ENCODE measurements around the gene PLA2G1B. TPM values are rescaled to one million over a fixed set of nuclear protein-coding genes. Genes with fewer than 3 reads are reported as not detected.

The PLA2G1B gene
- total RNA-seq, 4 donors from 2014 or later = not detected

GRCh38 chr12:120276734-120277133 lies 50.8 kb downstream of the PLA2G1B start:
- Histone ChIP-seq H3K27ac (no peak overlapping the region), H3K36me3 (no peaks in the 10 kb centered on the region), H3K4me3 (replicated peaks in 1 of 3) (no peak overlapping the region), H3K27me3 (no peaks in the 10 kb centered on the region), H3K4me1 (peaks cover 0 to 5% of the 10 kb centered on the region in 2 donors), H3K9me3 (no peaks in the 10 kb centered on the region)
- TF ChIP-seq, protein P1, sequence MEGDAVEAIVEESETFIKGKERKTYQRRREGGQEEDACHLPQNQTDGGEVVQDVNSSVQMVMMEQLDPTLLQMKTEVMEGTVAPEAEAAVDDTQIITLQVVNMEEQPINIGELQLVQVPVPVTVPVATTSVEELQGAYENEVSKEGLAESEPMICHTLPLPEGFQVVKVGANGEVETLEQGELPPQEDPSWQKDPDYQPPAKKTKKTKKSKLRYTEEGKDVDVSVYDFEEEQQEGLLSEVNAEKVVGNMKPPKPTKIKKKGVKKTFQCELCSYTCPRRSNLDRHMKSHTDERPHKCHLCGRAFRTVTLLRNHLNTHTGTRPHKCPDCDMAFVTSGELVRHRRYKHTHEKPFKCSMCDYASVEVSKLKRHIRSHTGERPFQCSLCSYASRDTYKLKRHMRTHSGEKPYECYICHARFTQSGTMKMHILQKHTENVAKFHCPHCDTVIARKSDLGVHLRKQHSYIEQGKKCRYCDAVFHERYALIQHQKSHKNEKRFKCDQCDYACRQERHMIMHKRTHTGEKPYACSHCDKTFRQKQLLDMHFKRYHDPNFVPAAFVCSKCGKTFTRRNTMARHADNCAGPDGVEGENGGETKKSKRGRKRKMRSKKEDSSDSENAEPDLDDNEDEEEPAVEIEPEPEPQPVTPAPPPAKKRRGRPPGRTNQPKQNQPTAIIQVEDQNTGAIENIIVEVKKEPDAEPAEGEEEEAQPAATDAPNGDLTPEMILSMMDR (IDR thresholded peaks at IDR 0.05) = no peak
- no peak for TF ChIP-seq POLR2A (IDR thresholded peaks at IDR 0.05)
- intact Hi-C loops (cut with DNase I) = no loop called here
- DNase-seq = no peak
- 86 to 90% methylated on average over 6 of the region's 6 CpGs for WGBS, 2 donors

Small RNA genes lying within 50 kb of the gene (small RNA-seq; reads per million reads assigned to genes)
- gene RNU4-1 (1,436 reads per million, percentile 99 among the genes with 10 or more reads in this experiment), gene RNU4-2 (904 reads per million, percentile 99 among the genes with 10 or more reads in this experiment), gene RNU6-1088P (not detected)

Other genes with a start within 250 kb of the PLA2G1B start
- gene RAB35, start 211.0 kb downstream of the PLA2G1B start, total RNA-seq = 10 to 100 TPM; 14.9 to 19.9 (median 17.4) TPM
- gene GCN1, start 133.1 kb downstream of the PLA2G1B start, total RNA-seq = 100 to 1,000 TPM in 1 of 4 donors, 10 to 100 TPM in 3; 44.6 to 111 (median 73.6) TPM
- gene RPLP0, start 126.7 kb downstream of the PLA2G1B start, total RNA-seq = 1,000 to 10,000 TPM; 1,176 to 3,070 (median 2,431) TPM
- gene PXN, start 62.0 kb downstream of the PLA2G1B start, total RNA-seq = 10 to 100 TPM; 61.7 to 95.5 (median 82.7) TPM
- under 1 TPM; under 0.01 TPM for gene RNU4-2, start 35.9 kb downstream of the PLA2G1B start, total RNA-seq
- gene RNU4-1, start 34.5 kb downstream of the PLA2G1B start, total RNA-seq = under 1 TPM; under 0.01 TPM
- gene SIRT4, start 25.5 kb downstream of the PLA2G1B start, total RNA-seq = 1 to 10 TPM in 3 of 4 donors, not detected in 1; 3.1 to 6.5 (median 3.8) TPM
- gene MSI1, start 41.4 kb upstream of the PLA2G1B start, total RNA-seq = 1 to 10 TPM in 1 of 4 donors, under 1 TPM in 1, not detected in 2; 0.33 to 1.6 TPM
- 1,000 to 10,000 TPM in 1 of 4 donors, 100 to 1,000 TPM in 3; 511 to 1,033 (median 687) TPM for gene COX6A1, start 110.3 kb upstream of the PLA2G1B start, total RNA-seq
- 10 to 100 TPM in 2 of 4 donors, 1 to 10 TPM in 2; 8.1 to 15.2 (median 12.2) TPM for gene TRIAP1, start 118.6 kb upstream of the PLA2G1B start, total RNA-seq
- 10 to 100 TPM; 32.4 to 38.4 (median 36.6) TPM for gene GATC, start 118.7 kb upstream of the PLA2G1B start, total RNA-seq
- 100 to 1,000 TPM in 1 of 4 donors, 10 to 100 TPM in 3; 64.5 to 107 (median 79.9) TPM for gene SRSF9, start 142.0 kb upstream of the PLA2G1B start, total RNA-seq
- 100 to 1,000 TPM; 128 to 265 (median 232) TPM for gene DYNLL1, start 168.3 kb upstream of the PLA2G1B start, total RNA-seq
- 10 to 100 TPM; 17.9 to 33.3 (median 32.8) TPM for gene COQ5, start 201.4 kb upstream of the PLA2G1B start, total RNA-seq
- gene RNF10, start 206.6 kb upstream of the PLA2G1B start, total RNA-seq = 100 to 1,000 TPM in 3 of 4 donors, 10 to 100 TPM in 1; 62.5 to 159 (median 127) TPM